Upper lobe of left lung (tissue), 6 donors: ENCODE measurements around the gene TMEM43. TPM values are rescaled to one million over a fixed set of nuclear protein-coding genes. Genes with fewer than 3 reads are reported as not detected.

Source experiments
- ATAC-seq, 2 donors: fragments of 200-7000 bp; cut with Tn5 transposase; one replicate each; pipeline ENCODE4 v1.9.1; 2022; ENCODE audit warnings: mild to moderate bottlenecking in 2 of 2, moderate library complexity in 2 of 2; ENCODE audit not compliant: low FRiP score in 2 of 2
- DNase-seq, 2 donors: peaks; one replicate each; pipeline ENCODE4 v3.0.0-alpha.2; 2019 to 2020
- H3K27ac ChIP-seq, 4 donors: fragments of 200-600 bp; sonication (generic); one replicate each; pipeline ENCODE4 v1.5.1; 2016 to 2019
- H3K27me3 ChIP-seq, 4 donors: fragments of 200-600 bp; sonication (generic); one replicate each; pipeline ENCODE4 v1.5.1; 2017 to 2019
- H3K36me3 ChIP-seq, 4 donors: fragments of 200-600 bp; sonication (generic); one replicate each; pipeline ENCODE4 v1.5.1; 2016 to 2019
- H3K4me1 ChIP-seq, 4 donors: fragments of 200-600 bp; sonication (generic); one replicate each; pipeline ENCODE4 v1.5.1; 2018 to 2019
- H3K4me3 ChIP-seq, 4 donors: fragments of 200-600 bp; sonication (generic); one replicate each; pipeline ENCODE4 v1.5.1; 2017 to 2019; ENCODE audit warnings: mild to moderate bottlenecking in 2 of 4, moderate library complexity in 1 of 4
- H3K9me3 ChIP-seq, 4 donors: fragments of 200-600 bp; sonication (generic); one replicate each; pipeline ENCODE4 v1.5.1; 2018 to 2019
- CTCF ChIP-seq, 6 experiments: fragments of 450-650 bp in 4 of 6; fragments of 200-600 bp in 2 of 6; sonication (generic) in 2 of 6; IDR thresholded peaks; one replicate each; pipeline ENCODE4 v1.5.1; 2016 to 2019; ENCODE audit warnings: antibody characterized with exemption in 6 of 6
- EP300 ChIP-seq, 4 donors: sonication (generic); formaldehyde crosslinking; IDR thresholded peaks; one replicate each; pipeline ENCODE4 v1.5.1; 2017; ENCODE audit warnings: antibody characterized with exemption in 4 of 4, control low read depth in 2 of 4
- POLR2A ChIP-seq, 4 donors: fragments of 450-650 bp; IDR thresholded peaks; one replicate each; pipeline ENCODE4 v1.5.1; 2016 to 2017; ENCODE audit warnings: antibody characterized with exemption in 4 of 4, mild to moderate bottlenecking in 2 of 4
- POLR2AphosphoS5 ChIP-seq, 2 donors: sonication (generic); formaldehyde crosslinking; IDR thresholded peaks; one replicate each; pipeline ENCODE4 v1.5.1; 2017; ENCODE audit warnings: antibody characterized with exemption in 2 of 2
- WGBS, 2 donors: methylation state at CpG; one replicate each; pipeline ENCODE4 v1.1.5; 2017 to 2018; 5-methylcytosine and 5-hydroxymethylcytosine counted together
- total RNA-seq, 6 donors: library from RNA; depleted of rRNA in 4 of 6; stranded (reverse); fragments of >200 nt in 4 of 6; gene quantifications; one replicate each; pipeline versions ENCODE4 v1.1.0 to v1.2.1, GENCODE V29; 2016 to 2021
- donor health status: DM: no; HTN: no; CAD: no; lungs with moderate emphysema.
- donor health status: DM: no; HTN: yes; CAD: no; lungs with severe emphysema.

The TMEM43 gene
- total RNA-seq, 6 donors from 2014 or later, result 48.2 to 158 (median 87.7) TPM

GRCh38 chr3:14134291-14134690 is 9.4 kb downstream of the TMEM43 start:
- ATAC-seq, result no peak

GRCh38 chr3:14135581-14135980 is 10.7 kb downstream of the TMEM43 start:
- ATAC-seq (no peak), DNase-seq (no peak)
- TF ChIP-seq CTCF (IDR thresholded peaks at IDR 0.05) (no peak), POLR2A (IDR thresholded peaks at IDR 0.05) (no peak), EP300 (IDR thresholded peaks at IDR 0.05) (no peak), POLR2AphosphoS5 (IDR thresholded peaks at IDR 0.05) (no peak)
- Histone ChIP-seq H3K27ac (no peak overlapping the region), H3K4me3 (no peak overlapping the region), H3K4me1 (no peaks in the 10 kb centered on the region), H3K9me3 (no peaks in the 10 kb centered on the region), H3K36me3 (peaks cover 50 to 100% (median 85%) of the 10 kb centered on the region in 4 donors), H3K27me3 (no peaks in the 10 kb centered on the region)
- 87 to 90% methylated on average over 3 to 11 of the region's 11 CpGs for WGBS, 2 donors

More at GRCh38 chr3:14134291-14134690, 9.4 kb downstream of the TMEM43 start:
- Histone ChIP-seq H3K27me3 (no peaks in the 10 kb centered on the region), H3K4me1 (no peaks in the 10 kb centered on the region), H3K27ac (no peak overlapping the region), H3K4me3 (no peak overlapping the region), H3K9me3 (no peaks in the 10 kb centered on the region), H3K36me3 (peaks cover 57 to 100% (median 94%) of the 10 kb centered on the region in 4 donors)
- TF ChIP-seq EP300 (IDR thresholded peaks at IDR 0.05), result no peak
- TF ChIP-seq POLR2A (IDR thresholded peaks at IDR 0.05), result no peak
- TF ChIP-seq POLR2AphosphoS5 (IDR thresholded peaks at IDR 0.05), result no peak
- WGBS, 2 donors, result 80 to 91% methylated on average over 4 to 6 of the region's 6 CpGs
- no peak for DNase-seq

- 80 to 100% methylated on average over 1 to 2 of the region's 3 CpGs for WGBS, 2 donors
- Histone ChIP-seq H3K4me3 (no peak overlapping the region), H3K27me3 (no peaks in the 10 kb centered on the region), H3K36me3 (peaks cover 39 to 100% (median 80%) of the 10 kb centered on the region in 4 donors), H3K9me3 (no peaks in the 10 kb centered on the region), H3K4me1 (peaks cover 0 to 4% (median 4%) of the 10 kb centered on the region in 4 donors), H3K27ac (peak overlapping the region in 3 of 4 donors; percentile 0 to 38 (median 30))
- ATAC-seq (no peak), DNase-seq (no peak)
- no peak for TF ChIP-seq POLR2A (IDR thresholded peaks at IDR 0.05)
- no peak for TF ChIP-seq CTCF (IDR thresholded peaks at IDR 0.05)
- no peak for TF ChIP-seq EP300 (IDR thresholded peaks at IDR 0.05)
- no peak for TF ChIP-seq POLR2AphosphoS5 (IDR thresholded peaks at IDR 0.05)
These were observed 12.2 kb downstream of the TMEM43 start for GRCh38 chr3:14137004-14137403.

GRCh38 chr3:14137445-14137844 is 12.6 kb downstream of the TMEM43 start:
- DNase-seq (no peak), ATAC-seq (no peak)
- no peaks in the 10 kb centered on the region for H3K9me3 ChIP-seq
- 87 to 100% methylated on average over 2 to 3 of the region's 3 CpGs for WGBS, 2 donors
- H3K4me1 ChIP-seq, result peaks cover 4 to 8% (median 6%) of the 10 kb centered on the region in 4 donors
- peak overlapping the region in 2 of 4 donors; percentile 0 to 38 for H3K27ac ChIP-seq
- H3K27me3 ChIP-seq, result no peaks in the 10 kb centered on the region
- peaks cover 34 to 100% (median 79%) of the 10 kb centered on the region in 4 donors for H3K36me3 ChIP-seq
- no peak overlapping the region for H3K4me3 ChIP-seq
- TF ChIP-seq POLR2AphosphoS5 (IDR thresholded peaks at IDR 0.05) (no peak), CTCF (IDR thresholded peaks at IDR 0.05) (no peak), EP300 (IDR thresholded peaks at IDR 0.05) (no peak), POLR2A (IDR thresholded peaks at IDR 0.05) (no peak)

GRCh38 chr3:14138109-14138877 is 13.4 kb downstream of the TMEM43 start:
- Histone ChIP-seq H3K9me3 (no peaks in the 10 kb centered on the region), H3K27me3 (no peaks in the 10 kb centered on the region), H3K4me3 (no peak overlapping the region), H3K27ac (peak overlapping the region in 1 of 4 donors; percentile 34), H3K36me3 (peaks cover 26 to 96% (median 70%) of the 10 kb centered on the region in 4 donors), H3K4me1 (peaks cover 9 to 16% (median 14%) of the 10 kb centered on the region in 4 donors)
- ATAC-seq, result no peak
- DNase-seq, result no peak
- TF ChIP-seq POLR2A (IDR thresholded peaks at IDR 0.05) (no peak), POLR2AphosphoS5 (IDR thresholded peaks at IDR 0.05) (no peak), CTCF (IDR thresholded peaks at IDR 0.05) (no peak), EP300 (IDR thresholded peaks at IDR 0.05) (no peak)
- 88 to 89% methylated on average over 16 of the region's 16 CpGs for WGBS, 2 donors
